GM21737 (cell line): ENCODE data around the gene TGFBR2.

ENCODE experiments used
- ATAC-seq: cut with Tn5 transposase; IDR thresholded peaks from one replicate; pipeline ENCODE4 v1.9.1; 2021; ENCODE audit warnings: mild to moderate bottlenecking, moderate library complexity; ENCODE audit not compliant: unreplicated experiment

The TGFBR2 gene

GRCh38 chr3:30708472-30708871 lies 102.1 kb downstream of the TGFBR2 start:
- no peak for ATAC-seq

GRCh38 chr3:30710017-30710416 lies 103.6 kb downstream of the TGFBR2 start:
- ATAC-seq: no peak

- no peak for ATAC-seq
Observed at GRCh38 chr3:30711151-30711550, 104.8 kb downstream of the TGFBR2 start.

- ATAC-seq: no peak
Observed at GRCh38 chr3:30711867-30712266, 105.5 kb downstream of the TGFBR2 start.

GRCh38 chr3:30712991-30713390 lies 106.6 kb downstream of the TGFBR2 start:
- ATAC-seq: no peak

DNA sequence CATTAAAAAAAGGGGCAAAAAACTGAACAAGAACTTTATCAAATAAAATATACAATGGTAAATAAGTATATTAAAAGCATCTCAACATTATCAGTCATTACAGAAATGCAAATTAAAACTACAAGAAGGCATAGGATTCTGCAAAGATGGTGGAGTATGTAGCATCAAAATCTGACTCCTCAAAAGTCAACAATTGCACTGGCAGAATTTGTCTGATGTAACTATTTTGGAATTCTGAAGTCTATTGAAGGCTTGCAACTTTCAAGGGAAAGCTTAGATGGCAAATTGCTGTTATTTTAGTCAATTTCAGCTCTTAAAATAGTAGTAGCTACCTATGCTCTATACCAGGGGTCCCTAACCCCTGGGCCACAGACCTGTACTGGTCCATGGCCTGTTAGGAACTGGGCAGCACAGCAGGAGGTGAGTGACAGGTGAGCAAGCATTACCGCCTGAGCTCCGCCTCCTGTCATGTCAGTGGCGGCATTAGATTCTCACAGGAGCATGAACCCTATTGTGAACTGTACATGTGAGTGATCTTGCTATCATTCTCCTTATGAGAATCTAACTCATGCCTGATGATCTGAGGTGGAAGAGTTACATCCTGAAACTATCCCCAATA lies 107.6 kb downstream of the TGFBR2 start:
- no peak for ATAC-seq

DNA sequence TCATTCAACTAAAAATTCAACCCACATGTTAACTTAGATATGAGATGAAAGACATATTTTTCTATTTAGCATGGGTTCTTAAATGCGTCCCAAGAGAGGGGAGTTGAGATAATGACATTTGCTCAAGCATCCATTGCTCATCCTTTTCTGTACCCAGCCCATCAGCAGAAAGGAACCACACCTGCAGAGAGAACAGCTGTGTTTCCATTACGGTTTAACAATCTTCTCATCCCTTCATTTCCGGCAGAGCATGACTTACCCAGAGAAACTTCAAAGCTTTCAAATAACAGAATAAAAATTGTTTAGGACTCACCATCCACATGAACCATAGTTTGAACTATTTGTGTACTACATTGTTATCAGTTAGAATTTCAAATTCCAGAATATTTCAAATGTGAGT lies 113.1 kb downstream of the TGFBR2 start:
- ATAC-seq: no peak

DNA sequence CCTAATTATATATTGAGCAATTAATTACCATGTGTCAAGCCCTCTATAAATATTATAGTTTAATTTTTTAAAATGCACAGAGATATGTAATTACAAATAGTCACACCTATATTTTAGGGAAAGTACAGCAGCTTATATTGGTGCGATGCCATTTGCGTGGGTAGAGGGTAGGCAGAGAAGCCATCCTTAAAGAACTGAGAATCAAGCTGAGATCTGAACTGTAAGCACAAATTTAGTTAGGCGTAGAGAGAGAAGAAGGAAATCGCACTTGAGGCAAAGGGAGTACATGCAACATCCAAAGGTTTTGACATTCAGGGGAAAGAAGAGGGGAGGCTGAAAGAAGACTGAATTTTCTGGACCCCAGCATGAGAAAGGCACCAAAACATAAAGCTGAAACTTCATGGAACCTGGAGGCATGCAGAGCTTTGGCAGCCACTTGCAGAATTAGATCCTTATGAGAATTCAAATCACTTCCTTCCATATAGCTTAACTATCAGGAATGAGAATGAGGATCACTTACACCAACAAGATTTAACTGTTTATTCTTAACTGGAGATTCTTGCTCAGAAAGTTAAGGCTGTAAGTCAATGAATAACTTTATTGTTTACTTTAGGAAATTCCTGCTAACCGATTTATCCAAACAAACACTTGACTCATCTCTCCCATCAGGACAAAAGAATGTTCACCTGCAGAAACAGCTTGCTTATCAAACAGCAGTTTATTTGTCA lies 114.3 kb downstream of the TGFBR2 start:
- no peak for ATAC-seq

DNA sequence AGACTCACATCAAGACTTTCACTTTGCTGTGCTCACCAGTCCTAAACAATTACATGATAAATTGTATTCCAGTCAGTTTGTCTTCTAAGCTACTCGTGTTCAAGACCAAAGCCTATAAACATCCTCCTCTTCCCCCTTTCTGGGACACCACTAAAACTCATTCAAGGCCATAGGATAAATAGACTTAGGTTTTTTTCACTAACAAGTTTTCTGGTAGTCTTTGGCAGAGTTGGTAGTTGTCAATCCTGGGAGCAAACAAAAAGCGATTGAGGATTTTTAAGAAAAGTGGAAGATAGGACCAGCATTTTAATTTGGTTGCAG lies 114.9 kb downstream of the TGFBR2 start:
- no peak for ATAC-seq

DNA sequence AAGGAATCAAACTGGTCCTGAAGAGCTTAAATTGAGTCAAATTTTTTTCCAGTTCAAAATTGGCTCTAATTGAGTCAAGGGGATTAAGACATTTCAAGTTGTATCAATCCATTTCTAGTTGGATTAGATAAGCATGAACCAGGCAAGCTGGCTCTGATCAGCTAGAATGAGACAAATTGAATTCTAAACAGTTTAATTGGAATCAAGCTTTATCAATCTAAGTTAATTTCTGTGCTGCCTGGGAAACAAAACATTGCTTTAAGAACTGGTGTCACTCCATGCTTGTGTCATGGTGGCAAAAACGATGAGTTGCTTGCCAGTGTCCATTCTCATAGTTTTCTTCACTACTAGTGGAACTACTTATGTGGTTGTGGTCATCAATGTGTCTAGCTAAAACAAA lies 116.8 kb downstream of the TGFBR2 start:
- ATAC-seq: no peak

- ATAC-seq: no peak
Observed at GRCh38 chr3:30724863-30725262, 118.5 kb downstream of the TGFBR2 start.

- ATAC-seq: no peak
Observed at GRCh38 chr3:30728143-30728542, 121.7 kb downstream of the TGFBR2 start.

GRCh38 chr3:30729512-30729911 lies 123.1 kb downstream of the TGFBR2 start:
- ATAC-seq: no peak

- ATAC-seq: no peak
Observed at GRCh38 chr3:30729936-30730335, 123.5 kb downstream of the TGFBR2 start.

- no peak for ATAC-seq
Observed at GRCh38 chr3:30730967-30731366, 124.6 kb downstream of the TGFBR2 start.

DNA sequence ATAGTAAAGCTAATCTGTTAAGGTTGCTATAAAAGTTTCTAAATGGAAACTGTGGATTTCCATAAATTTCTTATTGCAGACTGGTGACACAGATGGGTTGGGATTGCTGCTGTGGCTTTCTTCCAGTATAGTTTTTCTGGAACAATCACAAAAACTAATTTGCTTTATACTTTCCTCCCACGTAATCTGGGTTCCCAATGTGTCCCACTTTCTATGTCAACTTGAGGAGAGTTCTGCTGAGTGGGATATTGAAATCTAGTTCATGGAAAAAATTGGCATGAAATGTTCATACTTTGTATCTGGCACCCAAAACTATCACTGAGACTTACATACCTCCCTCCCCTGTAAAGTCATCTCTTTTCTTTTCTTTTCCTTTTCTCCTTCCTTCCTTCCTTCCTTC lies 126.8 kb downstream of the TGFBR2 start:
- ATAC-seq: no peak

- ATAC-seq: no peak
Observed at GRCh38 chr3:30733696-30734095, 127.3 kb downstream of the TGFBR2 start.

- no peak for ATAC-seq
Observed at GRCh38 chr3:30737743-30738499, 131.5 kb downstream of the TGFBR2 start.

DNA sequence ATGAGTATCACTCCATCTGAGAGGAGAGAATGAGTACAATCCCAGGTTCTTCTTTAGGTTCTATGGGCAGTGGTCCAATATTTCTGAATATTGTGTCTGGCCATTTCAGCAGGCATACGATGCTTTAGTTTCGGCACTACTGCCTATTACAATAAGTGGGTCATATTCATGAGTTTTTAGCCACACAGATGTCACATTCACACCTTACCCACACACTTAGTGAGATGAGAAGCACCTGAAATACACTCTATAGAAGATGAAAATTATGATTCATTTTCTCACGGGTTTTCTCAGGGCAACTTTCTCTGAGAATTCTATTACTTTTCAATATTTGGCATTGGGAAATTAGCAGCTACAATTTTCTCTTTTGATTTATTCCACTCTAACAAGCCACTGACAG lies 132.2 kb downstream of the TGFBR2 start:
- ATAC-seq: no peak

- ATAC-seq: no peak
Observed at GRCh38 chr3:30741889-30742288, 135.5 kb downstream of the TGFBR2 start.

DNA sequence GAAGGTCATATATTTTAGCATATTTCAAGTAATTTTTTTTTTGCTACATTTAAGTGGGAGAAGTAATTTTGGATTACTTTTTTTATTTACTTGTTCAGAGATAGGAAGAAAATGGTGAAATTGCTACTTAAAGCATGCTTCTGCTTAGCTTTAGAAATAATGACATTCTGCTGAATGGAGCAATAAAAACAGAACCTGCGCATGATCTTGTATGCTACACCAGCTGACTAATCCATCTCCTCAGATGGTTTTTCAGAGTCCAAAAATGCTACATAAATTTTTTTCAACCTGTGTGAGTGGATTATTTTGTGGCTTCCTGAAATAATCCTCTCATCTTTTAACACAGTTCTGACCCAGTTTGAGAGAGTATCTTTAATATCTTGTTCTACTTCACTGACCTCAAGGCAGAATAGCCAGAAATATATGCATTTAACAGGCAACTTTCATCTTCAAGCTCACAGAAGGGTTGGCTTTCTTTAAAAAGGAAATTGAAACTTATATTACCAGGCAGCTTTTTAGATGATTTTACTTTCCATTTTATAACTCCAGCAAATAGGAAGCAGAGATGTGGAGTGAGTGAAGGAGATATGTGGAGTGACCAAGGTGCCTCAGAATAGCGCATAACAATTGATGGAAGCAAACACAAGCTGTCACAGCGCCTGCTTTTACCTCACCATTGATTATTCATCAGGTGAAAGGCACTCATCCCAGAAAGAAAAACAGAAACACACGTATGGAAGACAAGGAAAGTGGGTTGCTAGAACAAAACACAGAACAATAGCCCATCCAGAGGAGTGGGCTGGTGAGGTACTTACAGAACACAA lies 136.6 kb downstream of the TGFBR2 start:
- ATAC-seq: no peak
